ENCODE data around the gene CALHM5.

DNA sequence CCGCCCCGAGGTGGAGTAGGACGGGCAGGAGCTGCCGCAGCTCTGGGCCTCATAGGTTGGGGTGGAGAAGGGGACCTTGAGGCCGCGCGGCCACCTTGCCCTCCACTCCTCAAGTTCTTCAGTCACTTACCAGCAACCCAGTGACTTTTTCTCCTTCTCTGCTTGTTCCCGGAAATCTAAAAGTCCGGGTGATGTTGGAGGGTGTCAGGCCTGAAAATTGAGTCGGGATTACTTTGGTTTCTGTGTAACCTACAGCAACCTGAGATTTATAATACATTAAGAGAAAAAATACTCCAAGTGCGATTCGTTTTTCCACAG is 60.2 kb downstream of the CALHM5 start:
- TF ChIP-seq TP53 (CRISPR knock-in tag; IDR thresholded peaks at IDR 0.05) = no peak
- TF ChIP-seq, protein P1, sequence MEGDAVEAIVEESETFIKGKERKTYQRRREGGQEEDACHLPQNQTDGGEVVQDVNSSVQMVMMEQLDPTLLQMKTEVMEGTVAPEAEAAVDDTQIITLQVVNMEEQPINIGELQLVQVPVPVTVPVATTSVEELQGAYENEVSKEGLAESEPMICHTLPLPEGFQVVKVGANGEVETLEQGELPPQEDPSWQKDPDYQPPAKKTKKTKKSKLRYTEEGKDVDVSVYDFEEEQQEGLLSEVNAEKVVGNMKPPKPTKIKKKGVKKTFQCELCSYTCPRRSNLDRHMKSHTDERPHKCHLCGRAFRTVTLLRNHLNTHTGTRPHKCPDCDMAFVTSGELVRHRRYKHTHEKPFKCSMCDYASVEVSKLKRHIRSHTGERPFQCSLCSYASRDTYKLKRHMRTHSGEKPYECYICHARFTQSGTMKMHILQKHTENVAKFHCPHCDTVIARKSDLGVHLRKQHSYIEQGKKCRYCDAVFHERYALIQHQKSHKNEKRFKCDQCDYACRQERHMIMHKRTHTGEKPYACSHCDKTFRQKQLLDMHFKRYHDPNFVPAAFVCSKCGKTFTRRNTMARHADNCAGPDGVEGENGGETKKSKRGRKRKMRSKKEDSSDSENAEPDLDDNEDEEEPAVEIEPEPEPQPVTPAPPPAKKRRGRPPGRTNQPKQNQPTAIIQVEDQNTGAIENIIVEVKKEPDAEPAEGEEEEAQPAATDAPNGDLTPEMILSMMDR (IDR thresholded peaks at IDR 0.05) = no peak
- TF ChIP-seq CBX2 (IDR thresholded peaks at IDR 0.05; ENCODE audit: borderline replicate concordance, low read depth) = no peak
- TF ChIP-seq EHMT2 (IDR thresholded peaks at IDR 0.05; ENCODE audit: low read depth) = no peak
- no peak for TF ChIP-seq KDM1A (IDR thresholded peaks at IDR 0.05; ENCODE audit: low read depth)
- TF ChIP-seq EP300 (IDR thresholded peaks at IDR 0.05) = no peak
- TF ChIP-seq ZSCAN20 (CRISPR knock-in tag; IDR thresholded peaks at IDR 0.05) = no peak
- no peak for TF ChIP-seq MAZ (IDR thresholded peaks at IDR 0.05; ENCODE audit: borderline replicate concordance, low read depth, low read length)
- no peak for TF ChIP-seq POLR2A (IDR thresholded peaks at IDR 0.05; ENCODE audit: low read length)
- no peak for TF ChIP-seq HOXA7 (CRISPR knock-in tag; IDR thresholded peaks at IDR 0.05)
- TF ChIP-seq, protein P2, sequence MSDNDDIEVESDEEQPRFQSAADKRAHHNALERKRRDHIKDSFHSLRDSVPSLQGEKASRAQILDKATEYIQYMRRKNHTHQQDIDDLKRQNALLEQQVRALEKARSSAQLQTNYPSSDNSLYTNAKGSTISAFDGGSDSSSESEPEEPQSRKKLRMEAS (IDR thresholded peaks at IDR 0.05) = no peak
- TF ChIP-seq, protein P3, sequence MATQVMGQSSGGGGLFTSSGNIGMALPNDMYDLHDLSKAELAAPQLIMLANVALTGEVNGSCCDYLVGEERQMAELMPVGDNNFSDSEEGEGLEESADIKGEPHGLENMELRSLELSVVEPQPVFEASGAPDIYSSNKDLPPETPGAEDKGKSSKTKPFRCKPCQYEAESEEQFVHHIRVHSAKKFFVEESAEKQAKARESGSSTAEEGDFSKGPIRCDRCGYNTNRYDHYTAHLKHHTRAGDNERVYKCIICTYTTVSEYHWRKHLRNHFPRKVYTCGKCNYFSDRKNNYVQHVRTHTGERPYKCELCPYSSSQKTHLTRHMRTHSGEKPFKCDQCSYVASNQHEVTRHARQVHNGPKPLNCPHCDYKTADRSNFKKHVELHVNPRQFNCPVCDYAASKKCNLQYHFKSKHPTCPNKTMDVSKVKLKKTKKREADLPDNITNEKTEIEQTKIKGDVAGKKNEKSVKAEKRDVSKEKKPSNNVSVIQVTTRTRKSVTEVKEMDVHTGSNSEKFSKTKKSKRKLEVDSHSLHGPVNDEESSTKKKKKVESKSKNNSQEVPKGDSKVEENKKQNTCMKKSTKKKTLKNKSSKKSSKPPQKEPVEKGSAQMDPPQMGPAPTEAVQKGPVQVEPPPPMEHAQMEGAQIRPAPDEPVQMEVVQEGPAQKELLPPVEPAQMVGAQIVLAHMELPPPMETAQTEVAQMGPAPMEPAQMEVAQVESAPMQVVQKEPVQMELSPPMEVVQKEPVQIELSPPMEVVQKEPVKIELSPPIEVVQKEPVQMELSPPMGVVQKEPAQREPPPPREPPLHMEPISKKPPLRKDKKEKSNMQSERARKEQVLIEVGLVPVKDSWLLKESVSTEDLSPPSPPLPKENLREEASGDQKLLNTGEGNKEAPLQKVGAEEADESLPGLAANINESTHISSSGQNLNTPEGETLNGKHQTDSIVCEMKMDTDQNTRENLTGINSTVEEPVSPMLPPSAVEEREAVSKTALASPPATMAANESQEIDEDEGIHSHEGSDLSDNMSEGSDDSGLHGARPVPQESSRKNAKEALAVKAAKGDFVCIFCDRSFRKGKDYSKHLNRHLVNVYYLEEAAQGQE (IDR thresholded peaks at IDR 0.05) = no peak

All from A549 (cell line).